SHP77 treated with DMSO at 0.1 percent for 48 hours (cell line): ENCODE data around the gene POC1A.
"Not testable (repeated sequence)": the region's sequence is repeated elsewhere in the genome, so short reads cannot be mapped to it uniquely, and the experiment has no call there.

Source experiments
- DNase-seq: peaks from one replicate; lab custom pipeline; 2025; lab: John Stamatoyannopoulos, UW

POC1A gene

DNA sequence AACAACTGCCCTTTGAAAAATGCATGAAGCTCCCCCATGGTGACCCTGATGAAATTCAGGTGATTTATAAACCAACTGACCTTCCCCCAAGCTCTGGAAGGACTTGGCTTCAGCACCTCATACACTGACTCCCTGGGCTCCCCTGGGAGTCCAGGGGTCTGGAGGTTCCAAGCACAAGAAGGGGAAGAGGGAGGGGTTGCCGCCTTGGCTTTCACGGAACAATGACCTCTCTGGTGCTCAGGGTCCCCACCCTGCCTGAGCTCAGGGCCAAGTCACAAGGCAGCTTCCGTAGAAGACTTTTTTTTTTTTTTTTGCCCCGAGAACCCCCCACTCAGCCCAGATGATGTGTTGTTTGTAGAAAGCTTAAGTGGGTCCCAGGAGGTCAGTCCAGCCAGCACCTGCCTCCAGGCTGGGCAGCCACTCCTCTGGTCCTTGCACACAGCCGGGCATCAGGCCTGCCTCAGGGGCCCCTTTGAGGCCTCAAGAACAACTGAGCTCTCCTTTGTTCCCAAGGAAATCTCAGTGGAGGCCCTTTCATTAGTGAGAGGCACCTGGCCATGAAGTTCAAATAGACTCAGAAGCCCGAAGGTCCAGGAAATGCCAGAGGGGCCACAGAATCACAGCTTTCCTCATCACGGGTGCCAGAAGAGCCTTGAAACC, 29.7 kb upstream of the POC1A start:
- DNase-seq: no peak

DNA sequence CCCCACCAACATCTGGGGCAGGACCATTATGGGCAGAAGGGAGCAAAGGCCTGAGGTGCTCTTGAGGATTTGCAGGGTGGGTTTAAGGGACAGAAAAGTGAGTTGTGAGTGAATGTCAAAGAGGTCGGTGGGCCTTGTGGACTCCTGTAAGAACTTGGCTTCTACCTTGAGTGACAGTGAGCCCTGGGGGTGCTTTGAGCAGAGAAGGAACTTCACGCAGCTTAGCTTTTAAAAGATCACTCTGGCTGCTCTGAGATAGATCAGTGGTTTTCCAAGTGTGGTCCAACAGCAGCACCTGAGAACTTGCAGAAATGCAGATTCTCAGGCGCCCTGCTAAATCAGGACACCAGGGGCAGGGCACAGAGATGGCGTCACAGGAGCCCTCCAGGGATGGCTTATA, 28.5 kb upstream of the POC1A start:
- no peak for DNase-seq

DNA sequence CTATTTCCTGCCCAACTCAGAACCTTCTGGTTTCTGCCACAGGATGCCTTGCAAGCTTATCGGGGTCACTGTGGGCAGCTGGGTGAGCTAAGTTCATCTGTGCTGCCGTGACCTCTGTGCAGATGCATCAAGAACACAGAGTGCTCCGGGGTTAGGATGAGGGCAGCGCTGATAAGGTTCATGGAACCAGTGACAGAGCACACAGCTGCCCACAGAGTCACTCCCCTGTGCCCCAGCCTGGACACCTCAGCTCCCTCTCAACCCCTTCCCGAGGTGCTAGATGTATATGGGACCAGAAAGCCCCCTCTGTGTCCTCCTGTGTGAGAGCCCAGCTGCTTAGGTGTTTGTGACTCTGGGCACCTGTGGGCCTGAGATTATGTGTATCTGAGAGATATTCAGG, 28.0 kb upstream of the POC1A start:
- DNase-seq: no peak

DNA sequence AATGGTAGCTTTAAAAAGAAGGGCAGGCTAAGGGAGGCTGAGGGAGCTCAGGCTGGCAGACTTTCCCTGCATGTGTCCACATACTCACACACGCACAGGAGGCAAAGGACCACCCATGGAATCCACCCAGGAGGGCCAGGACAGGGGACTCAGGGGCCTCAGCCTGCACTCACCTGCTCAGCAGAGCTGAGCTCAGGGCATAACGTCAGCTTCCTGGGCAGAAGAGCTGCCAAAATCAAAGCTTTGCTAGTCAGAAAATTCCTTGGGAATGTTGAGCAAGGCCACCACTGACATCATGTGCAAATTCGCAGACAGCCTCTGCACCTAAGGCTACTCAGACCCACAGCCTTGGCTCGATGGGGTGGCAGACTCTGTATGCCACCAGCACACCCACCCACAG, 27.3 kb upstream of the POC1A start:
- no peak for DNase-seq

DNA sequence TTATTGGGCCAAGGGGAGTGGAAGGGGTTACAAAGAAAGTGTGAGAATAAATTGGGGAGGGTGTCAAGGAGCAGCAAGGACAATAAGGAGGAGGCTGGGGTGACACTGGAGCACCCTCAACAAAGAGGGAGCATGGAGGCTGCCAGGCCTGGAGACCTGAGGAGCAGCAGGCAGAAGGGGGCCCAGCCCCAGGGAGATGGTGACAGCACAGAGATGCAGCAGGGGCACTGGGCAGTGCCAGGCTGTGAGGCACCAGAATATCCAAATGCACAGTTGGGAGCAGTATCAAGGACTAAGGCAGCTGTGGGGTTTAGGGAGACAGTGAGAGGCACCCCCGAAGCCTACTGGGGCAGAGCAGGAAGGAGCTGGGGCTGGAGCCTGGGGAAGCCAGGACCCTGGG, 24.3 kb upstream of the POC1A start:
- DNase-seq: no peak

DNA sequence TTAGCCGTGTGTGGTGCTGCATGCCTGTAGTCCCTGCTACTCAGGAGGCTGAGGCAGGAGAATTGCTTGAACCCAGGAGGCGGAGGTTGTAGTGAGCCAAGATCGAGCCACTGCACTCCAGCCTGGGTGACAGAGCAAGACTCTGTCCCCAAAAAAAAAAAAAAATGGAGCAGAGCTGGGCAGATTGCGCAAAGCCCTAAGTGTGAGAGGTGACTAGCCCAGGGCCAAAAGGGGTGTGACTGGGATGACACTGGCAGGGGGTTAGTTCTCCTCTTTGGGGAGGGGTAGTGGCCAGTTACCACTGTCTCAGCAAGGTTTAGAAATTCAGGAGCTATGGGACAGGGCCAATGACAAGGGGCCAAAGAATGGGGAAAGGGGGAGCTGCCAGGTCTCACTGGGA, 23.9 kb upstream of the POC1A start:
- DNase-seq: not testable (repeated sequence)

DNA sequence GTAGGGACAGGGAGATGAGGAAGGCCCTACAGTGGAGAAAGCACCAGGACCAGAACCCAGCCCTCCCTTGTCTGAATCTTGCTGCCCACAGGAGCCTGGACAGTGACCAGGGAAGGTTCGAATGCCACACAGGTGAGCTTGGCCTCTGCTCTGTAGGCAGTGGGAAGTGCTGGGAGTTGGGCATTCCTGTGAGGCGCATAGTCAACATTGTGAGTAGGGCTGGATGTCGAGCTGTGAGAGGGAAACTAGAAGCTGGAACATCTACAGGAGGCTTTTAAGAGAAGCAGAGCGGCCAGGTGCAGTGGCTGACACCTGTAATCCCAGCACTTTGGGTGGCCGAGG, 23.4 kb upstream of the POC1A start:
- no peak for DNase-seq

DNA sequence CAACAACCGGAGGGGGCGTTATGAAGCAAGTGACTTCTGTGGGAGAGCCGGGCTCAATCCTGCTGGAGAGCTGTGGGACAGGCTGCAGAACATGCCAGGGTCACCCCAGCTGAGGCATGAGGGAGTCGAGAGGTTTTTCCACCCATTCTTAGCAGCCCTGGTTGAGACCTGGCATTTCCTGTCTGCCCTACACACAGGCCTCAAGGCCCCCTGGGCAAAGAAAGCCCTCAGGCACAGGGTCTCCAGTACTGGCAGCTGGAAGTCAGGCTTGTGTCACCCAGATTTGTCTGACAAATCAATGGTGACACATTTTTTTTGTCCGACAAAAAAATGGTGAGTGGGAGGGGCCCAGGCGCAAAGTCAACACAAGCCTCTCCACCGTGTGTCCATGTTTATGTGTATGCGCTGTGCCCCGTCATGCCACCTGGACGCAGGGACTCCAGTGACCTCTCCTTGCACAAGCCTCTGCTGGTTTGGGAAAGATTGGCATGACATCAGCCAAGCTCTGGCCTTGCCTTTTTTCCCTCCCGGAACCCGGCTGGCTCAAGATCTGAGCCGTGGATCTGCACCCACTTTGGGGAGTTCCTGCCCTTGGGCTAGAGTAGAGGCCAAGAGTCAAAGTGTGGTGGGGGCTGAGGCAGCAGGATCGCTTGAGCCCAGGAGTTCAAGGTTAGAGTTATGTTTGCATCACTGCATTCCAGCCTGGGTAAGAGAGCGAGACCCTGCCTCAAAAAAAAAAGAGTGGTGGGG, 22.9 kb upstream of the POC1A start:
- DNase-seq: peak; percentile 45

DNA sequence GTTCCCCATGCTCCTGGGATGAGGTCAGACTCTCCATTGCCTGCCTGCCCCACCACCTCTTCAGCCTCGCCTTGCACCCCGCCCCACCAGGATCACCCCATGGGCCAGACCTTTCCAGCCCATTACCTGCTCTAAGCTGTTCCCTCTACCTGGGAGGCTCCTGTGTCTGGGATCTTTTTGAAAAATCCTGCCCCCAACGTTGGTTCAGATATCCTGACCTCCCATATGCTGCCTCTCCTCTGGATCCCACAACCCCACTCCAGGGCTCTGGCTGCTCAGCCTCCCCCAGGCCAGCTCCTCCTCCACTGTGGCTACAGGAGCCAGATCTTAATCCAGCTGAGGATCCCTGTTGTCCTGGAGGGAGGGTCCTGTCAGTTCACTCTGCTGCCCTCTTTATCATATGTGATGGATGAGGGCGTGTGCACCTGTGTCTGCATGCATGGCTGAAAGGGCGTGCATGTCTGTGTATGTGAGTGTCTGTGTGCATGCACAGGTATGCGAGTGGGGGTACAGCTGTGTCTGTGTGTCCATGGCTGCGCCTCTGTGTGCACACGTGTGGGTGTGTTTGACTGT, 22.0 kb upstream of the POC1A start:
- DNase-seq: no peak

DNA sequence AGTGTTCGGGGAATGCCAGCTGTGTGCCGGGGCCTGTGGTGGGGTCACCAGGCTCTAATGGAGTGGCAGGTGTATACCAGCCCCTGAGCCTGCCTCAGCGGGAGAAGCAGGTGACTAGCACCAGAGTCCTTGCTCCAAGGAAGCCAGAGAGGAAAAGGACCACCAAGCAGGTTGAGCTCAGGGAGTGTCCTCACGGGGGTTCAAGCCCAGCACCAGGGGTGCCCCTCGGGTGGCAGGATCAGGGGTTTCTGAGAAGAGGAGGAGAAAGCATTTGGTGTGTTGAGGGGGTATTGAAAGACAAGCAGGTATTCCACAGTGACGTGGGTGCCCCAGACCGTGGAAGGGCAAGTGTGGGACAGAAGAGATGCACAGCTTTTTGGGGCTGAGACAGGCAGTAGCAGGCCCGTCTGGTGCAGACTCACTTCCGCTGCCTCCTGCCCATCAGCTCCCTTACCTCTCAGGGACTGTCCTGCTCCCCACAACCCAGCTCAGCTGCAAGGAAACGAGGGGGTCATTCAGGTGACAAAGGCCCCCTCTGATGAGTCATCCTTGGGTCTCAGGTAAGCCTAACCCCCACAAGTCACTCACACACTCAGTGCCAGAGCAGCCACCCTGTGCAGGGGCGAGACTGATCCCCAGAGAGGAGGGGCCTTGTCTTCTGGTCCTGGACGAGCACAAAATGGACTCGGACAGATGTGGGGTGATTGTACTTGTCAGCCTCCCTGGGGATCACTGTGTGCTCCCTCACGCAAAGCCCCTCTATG, 21.4 kb upstream of the POC1A start:
- DNase-seq: no peak

DNA sequence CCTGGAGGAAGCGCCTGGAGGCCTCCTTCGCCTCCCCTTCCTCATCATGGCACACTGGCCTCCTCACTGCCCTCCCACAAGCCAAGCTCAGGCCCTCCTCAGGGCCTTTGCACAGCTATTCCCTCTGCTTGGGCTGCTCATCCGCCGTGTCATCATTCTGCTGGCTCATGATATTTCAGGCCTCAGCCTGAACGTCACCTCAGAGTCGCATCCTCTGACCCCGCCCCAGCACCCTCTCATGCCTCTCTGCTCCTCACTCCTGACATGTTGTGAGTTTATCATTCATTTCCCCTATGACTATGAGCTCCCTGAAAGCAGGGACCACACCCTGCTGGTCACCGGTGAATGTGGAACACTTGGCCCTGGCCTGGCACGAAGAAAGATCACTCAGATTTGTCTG, 20.7 kb upstream of the POC1A start:
- no peak for DNase-seq

DNA sequence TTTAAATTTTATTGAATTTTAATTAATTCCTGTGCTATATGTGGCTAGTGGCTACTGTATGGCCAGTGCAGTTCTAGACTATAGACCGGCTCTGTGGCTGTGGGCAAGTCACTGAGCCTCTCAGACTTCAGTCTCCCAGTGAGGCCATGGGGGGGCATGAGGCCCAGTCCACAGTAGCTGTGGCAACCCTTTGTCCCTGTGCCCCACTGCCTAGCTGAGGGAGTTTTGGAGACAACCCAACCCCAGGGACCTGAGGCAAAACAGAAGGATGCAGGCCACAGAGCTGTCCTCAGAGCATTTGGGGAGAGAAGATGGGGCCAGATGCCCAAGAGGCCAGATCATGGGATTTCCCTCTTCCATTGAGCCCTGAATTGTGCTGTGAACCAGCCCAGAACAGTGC, 18.9 kb upstream of the POC1A start:
- DNase-seq: no peak

DNA sequence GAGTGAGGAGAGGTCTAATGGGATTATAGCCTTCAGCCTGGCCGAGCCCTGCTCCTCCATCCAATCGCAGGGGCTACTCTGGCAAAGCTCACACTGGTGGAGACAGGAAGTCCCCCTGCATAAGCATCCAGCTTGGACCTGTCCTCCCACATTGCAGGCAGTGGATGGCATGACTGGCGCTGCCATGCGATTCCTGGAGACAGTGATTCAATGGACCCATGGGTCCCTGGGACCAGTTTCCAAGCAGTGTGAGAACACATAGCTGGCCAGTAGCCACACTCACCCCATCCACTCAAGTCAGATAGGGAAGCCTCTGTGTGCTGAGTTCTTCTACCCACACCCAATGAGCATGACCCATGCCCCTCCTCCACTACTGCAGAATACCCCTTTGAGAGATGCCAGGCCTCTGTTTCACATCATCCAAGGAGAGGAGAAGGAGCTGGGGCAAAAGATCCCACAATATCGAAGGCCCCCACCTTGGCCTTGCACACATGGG, 18.1 kb upstream of the POC1A start:
- DNase-seq: no peak

DNA sequence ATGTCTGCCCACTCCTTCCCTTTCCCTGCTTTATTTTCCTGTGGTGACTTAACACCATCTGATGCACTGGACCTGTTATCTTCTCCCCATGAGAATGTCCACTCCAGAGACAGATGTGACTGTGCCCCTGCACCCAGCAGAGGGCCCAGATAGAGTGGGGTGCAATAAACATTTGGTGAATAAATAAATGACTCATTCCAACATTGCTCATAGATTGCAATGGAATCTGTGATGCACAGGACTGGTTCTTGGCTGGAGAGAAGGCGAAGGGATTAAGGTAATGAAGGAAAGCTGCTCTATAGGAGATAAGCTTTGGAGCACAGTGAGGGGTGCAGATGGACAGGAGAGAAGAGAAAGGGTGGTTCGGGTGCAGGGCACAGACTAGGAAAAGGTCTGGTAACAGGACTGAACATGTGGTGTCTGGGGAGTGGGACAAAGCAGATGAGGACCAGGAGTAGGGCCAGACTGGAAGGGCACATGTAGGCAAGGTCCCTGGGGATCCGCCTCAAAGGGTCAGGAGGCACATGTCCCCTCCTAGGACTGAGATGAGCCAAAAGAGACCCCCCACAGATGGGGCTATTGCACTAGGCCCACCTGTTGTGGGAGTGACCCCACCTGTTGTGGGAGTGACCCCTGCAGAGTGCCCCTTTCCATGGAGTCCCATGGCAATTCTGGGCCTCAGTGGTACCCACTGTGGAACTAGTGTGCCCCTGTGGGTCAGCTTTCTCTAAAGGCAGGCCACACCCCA, 17.5 kb upstream of the POC1A start:
- no peak for DNase-seq

DNA sequence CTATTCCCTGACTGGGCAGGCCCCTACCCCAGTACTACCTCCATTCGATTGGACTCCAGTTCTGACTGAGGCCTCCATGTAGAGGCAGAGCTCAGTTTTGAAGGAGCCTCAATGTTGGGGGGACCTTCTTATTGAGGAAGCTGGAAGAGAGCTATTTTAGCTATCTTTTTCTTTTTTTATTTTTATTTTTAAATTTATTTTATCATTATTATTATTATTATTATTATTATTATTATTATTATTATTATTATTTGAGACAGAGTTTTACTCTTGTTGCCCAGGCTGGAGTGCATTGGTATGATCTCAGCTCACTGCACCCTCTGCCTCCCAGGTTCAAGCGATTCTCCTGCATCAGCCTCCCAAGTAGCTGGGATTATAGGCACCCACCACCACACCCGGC, 16.0 kb upstream of the POC1A start:
- not testable (repeated sequence) for DNase-seq

DNA sequence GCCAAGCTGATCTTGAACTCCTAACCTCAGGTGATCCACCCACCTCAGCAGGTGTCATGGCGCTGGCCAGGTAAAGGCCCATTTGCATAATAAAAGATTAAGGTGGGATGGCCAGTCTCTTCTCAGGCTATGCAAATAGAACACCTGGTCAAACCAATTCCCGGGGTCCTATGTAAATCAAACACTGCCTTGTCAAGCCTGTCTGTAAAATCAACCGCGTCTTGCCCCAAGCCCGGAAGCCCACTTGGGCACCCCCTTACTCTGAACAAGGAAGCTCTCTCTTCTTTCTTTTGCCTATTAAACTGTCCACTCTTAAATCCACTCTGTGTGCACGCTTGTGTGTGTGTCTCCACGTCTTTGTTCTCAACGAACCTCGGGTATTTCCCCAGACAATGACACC, 13.0 kb upstream of the POC1A start:
- no peak for DNase-seq

DNA sequence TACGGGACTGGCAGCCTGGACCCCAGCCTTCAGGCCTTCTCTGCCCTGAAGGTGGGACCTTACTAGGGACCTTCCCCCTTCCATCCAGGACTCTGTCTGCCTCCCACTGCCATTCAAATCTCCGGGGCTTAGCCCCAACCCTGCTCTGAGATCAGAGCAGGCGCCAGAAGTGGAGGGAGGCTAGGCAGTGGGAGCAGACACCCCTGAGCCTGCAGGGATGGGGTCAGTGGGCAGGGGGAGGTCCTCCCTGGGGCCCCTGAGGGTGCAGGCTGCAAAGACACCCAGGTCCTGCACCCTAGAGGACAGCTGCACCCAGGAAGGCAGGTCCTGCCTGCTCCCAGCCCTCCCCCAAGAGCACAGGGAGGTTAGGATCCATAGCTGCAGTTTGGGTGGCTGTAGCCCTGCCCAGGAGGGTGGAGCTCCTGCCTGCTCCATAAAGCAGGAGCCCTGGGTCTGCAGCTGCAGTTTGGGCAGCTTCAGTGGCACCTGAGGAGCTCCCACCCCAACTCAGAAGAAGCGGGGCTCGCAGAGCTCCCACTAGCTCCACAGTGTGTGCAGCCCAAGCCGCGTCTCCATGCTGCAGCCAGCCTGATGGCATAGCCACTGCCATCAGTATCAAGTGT, 8.1 kb upstream of the POC1A start:
- no peak for DNase-seq

DNA sequence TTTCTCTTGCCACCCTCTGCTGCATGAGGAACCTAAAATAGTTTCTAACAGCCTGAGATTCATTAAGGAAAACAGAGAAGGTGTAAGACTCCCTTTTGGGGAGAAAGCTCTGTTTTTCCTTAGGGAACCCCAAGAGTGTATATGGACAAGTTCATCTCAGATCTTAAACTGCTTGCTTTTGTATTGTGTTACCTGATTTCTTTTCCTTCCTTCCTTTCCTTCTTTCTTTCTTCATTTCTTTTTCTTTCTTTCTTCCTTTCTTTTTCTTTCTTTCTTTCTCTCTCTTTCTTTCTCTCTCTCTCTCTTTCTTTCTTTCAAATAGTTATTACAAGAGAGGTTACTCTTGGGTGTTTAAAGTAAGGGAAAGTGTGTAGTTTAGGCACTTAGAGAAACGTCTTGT, 5.3 kb upstream of the POC1A start:
- DNase-seq: no peak

DNA sequence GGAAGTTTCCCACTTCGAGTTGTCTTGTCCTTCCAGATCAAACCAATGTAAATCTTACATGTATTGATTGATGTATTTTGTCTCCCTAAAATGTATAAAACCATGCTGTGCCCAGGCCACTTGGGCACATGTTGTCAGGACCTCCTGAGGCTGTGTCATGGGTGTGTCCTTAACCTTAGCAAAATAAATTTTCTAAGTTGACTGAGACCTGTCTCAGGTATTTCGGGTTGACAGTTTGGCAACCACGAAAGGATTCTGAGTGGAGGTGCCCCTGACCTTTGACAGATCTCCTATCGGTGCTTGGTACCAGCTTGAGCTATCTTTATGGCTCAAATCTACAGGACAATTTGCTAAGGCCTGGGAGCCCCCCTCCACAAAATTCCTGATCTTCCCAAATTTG, 1.7 kb upstream of the POC1A start:
- DNase-seq: no peak

DNA sequence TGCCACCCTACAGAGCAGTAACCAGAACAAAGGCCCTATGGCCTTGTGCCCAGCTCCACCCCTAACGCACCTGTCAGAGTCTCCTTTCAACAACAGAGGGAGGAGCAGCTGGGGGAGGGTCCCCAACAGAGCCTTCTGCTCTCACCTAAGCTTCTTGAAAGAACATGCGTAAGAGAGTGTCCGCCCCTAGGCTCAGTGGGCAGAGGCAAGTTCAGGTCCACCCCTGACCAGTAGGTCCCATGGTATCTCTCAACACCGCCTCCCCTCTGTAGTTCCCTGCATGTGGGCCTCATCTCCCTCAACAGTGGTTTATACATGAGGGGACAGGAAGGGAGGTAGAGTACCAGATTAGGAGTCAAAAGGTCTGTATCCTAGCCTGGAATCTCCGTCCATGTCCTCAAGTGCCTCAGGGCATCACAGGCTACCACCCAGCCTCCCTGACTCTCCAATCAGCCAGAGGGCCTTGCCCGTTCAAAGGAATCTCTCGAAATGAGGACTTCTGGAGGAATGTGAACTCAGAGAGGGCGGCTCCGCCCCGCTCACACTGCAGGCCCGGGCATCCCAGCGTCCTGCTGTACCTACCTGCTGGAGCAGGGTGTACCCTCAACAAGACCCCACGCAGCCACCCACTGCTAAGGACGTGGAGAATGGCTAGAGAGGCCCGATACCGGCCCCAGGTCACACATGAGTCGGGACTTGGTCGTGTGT, 680 bp downstream of the POC1A start:
- peak; percentile 47 for DNase-seq

DNA sequence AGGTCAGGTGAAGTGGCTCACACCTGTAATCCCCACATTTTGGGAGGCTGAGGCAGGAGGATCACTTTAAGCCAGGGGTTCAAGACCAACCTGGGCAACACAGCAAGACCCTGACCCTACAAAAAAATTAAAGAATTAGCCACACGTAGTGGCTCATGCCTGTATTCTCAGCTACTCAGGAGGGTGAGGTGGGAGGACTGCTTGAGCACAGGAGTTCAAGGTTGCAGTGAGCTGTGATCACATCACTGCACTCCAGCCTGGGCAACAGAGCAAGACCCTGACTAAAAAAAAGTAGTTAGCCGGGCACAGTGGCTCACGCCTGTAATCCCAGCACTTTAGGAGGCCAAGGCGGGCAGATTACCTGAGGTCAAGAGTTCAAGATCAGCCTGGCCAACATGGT, 2.2 kb downstream of the POC1A start:
- DNase-seq: not testable (repeated sequence)
